ENCODE data around the gene MIPOL1.
"Not testable (repeated sequence)": the region's sequence is repeated elsewhere in the genome, so short reads cannot be mapped to it uniquely, and the experiment has no call there.

Gene MIPOL1

DNA sequence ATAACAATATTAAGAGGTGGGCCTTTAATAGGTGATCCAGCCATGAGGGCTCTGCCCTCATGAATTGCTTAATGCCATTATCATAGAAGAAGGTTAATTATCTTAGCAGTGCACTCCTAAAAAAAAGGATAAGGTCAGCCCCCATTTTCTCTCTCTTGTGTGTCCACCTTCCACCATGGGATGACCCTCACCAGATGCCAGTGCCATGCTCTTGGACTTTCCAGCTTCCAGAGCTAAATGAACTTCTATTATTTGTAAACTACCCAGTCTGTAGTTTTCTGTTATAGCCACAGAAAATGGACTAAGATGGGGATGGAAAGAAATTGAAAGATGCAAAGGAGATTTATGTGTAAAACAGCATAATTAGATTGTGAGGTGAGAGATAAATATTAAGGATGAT is 271.9 kb downstream of the MIPOL1 start:
- no peak for DNase-seq

DNA sequence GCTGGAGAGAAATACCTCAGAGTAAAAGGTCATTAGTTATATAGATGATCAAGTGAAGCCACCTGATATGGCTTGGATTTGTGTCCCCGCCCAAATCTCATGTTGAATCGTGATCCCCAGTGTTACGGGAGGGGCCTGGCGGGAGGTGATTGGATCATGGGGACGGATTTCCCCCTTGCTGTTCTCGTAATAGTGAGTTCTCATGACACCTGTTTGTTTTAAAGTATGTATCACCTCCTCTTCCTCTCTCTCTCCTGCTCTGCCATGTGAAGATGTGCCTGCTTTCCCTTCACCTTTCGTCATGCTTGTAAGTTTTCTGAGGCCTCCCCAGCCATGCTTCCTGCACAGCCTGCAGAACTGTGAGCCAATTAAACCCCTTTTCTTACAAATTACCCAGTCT is 272.5 kb downstream of the MIPOL1 start:
- no peak for DNase-seq

DNA sequence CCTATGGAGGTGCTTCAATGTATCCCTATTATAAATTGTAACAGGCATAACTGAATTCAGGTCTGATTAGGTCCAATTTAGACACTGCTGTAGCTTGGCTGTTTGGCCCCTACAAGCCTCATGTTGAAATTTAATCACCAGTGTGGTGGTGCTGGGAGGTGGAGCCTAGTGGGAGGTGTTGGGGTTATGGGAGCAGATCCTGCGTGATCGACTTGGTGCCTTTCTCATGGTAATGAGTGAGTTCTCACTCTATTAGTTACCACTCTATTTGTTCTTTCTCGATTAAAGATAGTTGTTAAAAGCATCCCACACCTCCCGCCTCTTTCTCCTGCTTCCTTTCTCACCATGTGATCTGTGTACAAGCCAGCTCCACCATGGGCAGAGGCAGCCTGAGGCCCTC is 275.2 kb downstream of the MIPOL1 start:
- no peak for DNase-seq

DNA sequence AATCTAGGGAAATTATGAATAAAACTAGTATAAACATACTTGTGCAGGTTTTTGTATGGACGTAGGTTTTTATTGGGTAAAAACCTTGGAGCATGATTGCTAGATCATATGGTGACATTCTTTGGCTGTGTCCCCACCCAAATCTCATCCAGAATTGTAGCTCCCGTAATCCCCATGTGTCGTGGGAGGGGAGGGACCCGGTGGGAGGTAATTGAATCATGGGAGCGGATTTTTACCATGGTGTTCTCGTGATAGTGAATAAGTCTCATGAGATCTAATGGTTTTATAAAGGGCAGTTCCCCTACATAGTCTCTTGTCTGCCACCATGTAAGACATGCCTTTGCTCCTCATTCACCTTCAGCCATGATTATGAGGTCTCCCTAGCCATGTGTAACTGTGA is 276.5 kb downstream of the MIPOL1 start:
- no peak for DNase-seq

DNA sequence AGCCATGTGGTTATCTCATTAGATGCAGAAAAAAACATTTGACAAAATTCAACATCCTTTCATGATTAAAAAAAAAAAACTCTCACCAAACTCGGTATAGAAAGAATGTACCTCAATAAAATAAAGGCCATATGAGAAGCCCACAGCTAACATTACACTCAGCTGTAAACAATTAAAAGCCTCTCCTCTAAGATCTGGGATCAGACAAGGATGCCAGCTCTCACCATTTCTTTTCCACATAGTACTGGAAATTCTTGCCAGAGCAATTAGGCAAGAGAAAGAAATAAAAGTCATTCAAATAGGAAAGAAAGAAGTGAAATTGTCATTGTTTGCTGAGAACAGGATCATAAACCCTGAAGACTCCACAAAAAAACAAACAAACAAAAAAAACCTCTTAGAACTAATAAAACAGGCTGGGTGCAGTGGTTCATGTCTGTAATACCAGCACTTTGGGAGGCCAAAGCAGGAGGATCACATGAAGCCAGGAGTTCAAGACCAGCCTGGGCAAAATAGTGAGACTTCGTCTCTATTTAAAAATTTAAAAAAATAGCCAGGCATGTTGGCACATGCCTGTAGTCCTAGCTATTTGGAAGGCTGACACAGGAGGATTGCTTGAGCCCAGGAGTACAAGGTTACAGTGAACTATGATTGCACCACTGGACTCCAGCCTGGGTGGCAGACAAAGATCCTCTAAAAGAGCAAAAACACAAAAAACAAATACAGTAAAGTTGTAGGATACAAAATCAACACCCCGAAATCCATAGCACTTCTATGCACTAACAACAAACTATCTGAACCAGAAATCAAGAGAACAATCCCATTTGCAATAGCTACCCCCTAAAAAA is 282.9 kb downstream of the MIPOL1 start:
- no peak for DNase-seq

DNA sequence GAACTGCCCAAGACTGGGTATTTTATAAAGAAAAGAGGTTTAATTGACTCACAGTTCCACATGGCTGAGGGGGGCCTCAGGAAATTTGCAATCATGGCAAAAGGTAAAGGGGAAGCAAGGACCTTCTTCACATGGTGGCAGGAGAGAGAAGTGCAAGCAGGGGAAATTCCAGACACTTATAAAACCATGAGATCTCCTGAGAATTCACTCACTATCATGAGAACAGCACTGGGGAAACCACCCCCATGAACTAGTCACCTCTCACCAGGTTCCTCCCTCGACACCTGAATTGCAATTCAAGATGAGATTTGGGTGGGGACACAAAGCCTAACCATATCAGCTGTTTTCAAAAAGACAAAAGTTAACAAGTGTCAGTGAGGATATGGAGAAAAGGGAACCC is 284.7 kb downstream of the MIPOL1 start:
- no peak for DNase-seq

DNA sequence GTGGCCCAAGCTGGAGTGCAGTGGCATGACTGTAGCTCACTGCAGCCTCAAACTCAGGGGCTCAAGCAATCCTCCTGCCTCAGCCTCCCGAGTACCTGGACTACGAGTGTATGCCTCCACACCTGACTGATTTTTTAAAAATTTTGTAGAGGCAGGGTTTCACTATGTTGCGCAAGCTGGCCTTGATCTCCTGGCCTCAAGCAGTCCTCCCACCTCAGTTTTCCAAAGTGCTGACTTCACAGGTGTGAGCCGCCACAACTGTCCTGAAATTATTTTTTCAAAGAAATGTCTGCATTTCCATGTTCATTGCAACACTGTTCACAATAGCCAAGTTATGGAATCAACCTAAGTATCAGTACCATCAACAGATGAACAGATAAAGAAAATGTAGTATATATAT is 285.9 kb downstream of the MIPOL1 start:
- no peak for DNase-seq

DNA sequence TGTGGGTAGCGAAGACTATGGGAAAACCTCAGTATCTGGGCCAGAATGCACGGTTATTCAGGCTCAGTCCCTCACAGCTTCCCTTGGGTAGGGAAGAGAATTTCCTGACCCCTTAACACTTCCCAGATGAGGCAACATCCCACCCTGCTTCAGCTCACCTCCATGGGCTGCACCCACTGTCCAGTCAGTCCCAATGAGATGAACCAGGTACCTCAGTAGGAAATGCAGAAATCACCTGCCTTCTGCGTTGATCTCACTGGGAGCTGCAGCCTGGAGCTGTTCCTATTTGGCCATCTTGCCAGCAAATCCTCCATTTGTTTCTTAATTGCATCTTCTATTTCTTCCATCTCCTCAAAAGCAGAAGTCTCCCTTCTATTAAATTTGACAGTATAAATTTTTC is 292.9 kb downstream of the MIPOL1 start:
- DNase-seq, result no peak

DNA sequence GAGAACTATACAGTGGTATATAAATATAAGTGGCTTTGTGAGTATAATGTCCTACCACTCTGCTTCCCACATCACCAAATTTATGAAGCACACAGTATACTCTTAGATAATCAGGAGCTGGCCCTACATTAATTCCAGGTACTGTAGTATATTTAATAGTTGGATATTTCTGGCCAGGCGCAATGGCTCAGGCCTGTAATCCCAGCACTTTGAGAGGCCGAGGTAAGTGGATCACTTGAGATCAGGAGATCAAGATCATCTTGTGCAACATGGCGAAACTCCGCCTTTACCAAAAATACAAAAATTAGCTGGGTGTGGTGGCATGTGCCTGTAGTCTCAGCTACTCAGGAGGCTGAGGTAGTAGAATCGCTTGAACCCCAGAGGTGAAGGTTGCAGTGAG is 293.3 kb downstream of the MIPOL1 start:
- DNase-seq, result no peak

DNA sequence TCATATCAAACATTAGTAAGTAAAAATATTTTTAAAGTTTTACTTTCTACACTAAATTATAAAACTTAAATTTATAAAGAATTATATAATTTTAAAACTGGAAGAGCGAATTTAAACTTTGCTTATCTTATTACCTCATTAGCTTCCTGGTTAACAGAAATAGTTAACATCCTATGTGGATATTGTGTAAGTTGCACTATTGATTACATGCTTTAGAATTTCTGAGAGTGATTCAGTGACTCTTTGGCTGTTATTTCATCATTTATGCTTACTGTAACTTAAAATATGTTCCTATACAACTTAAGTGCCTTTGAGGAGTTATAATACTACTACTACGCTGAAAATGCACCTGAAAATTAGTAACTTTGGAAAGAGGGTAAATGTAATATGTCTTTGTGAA is 295.9 kb downstream of the MIPOL1 start:
- no peak for DNase-seq

DNA sequence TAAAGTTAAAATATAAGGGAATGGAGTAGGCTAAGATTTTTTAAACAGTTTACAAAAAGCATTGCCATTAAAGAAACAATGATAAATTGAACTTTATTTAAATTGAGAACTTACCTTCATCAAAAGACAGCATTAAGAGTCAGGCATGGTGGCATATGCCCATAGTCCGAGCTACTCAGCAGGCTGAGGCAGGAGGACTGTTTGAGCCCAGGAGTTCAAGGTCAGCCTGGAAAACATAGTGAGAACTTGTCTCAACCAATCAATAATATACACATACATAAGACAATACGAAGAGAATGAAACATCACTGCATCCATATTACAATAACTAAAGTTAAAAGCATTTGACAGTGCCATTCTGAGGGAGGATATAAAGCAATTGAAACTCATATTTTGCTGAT is 299.7 kb downstream of the MIPOL1 start:
- no peak for DNase-seq

DNA sequence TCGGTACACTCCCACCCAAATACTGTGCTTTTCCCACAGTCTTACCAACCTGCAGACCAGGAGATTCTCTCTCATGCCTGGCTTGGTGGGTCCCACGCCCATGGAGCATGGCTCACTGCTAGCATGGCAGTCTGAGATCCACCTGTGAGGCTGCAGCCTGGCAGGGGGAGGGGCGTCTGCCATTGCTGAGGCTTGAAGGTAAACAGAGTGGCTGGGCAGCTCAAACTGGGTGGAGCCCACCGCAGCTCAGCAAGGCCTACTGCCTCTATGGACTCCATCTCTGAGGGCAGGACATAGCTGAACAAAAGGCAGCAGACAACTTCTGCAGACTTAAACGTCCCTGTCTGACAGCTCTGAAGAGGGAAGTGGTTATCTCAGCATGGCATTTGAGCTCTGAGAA is 304.1 kb downstream of the MIPOL1 start:
- DNase-seq, result no peak

DNA sequence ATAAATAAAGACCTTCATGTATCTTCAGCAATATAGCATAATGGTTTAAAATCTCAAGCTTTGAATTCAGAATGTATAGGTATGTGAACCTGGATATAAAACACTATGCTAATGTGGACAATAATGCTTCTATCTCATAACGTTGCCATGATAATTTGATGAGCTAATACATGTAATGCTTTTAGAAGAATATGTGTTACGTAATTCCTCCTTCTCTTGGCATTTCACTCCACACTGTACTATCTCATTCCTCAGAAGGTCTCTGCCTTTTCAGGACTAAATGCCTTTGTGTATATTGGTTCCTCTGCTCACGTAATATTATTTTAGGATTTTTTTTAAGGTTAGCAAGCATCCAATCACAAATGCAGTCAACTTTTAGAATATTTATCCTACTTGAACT is 310.8 kb downstream of the MIPOL1 start:
- DNase-seq, result no peak

DNA sequence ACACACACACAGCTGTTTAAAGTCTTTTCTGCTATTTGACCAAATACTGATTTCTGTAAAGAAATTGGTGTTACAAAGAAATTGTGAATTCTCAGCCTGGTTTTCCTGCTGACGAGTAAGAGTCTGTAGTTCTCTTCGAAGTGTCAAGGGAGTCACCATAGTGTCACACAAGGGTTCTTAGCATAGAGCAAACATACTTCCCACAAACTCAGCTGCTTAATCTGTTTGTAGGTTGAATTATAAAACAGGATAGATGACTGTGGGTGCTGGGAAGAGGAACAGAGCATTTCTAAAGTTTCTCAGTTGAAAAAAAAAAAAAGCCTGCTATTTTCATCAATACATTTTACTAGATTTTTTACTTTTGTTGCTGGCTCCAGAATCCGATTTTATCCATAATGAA is 314.4 kb downstream of the MIPOL1 start:
- DNase-seq, result no peak

DNA sequence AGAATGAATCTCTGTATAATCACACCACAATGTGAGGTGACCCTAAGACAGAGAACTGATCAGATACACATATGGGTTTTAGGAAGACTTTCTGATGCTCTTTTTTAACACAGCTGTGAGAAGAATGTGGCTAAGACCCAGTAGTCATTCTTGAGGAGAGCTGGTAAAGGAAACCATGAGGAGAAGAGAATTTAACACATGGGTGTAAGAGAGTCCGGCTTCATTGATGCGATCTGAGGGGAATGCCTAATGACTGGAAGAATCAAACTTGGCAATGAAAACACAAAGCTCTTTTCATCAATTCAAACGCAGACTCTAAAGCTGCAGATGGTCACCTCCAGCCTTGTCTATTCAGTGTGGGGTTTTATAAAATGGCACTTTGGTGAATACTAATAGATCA is 318.0 kb downstream of the MIPOL1 start:
- DNase-seq, result no peak

DNA sequence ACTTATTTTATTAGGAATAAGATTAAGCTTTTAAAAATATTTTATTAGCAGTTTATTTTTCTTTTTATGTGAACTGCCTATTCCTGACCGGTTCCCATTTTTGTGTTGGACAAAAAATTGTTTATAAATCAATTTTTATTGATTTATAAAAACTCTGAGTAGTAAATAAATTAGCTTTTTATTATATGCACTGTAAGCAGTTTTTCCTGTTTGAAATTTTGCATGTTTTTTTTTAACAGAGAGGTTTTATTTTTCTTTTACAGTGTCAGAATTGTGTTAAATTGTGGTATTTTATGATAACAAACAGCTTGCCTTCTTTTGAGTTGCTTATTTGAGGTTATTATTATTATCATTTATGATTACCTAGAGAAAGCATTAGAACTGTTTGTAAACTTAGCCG is 329.3 kb downstream of the MIPOL1 start:
- DNase-seq, result no peak

DNA sequence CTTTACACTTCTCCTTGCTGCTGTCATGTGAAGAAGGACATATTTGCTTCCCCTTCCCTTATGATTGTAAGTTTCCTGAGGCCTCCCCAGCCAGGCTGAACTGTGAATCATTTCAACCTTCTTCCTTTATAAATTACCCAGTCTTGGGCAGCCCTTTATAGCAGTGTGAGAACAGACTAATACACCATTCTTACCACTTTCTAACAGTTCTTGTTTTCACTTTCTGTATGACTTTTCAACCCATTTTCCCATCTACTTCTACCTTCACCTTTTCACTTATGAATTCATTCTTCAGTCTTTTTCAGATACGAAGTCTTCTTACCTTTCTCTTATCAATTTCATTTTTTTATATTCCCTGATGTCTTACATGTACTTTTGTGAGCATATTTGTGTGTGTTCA is 342.3 kb downstream of the MIPOL1 start:
- no peak for DNase-seq

DNA sequence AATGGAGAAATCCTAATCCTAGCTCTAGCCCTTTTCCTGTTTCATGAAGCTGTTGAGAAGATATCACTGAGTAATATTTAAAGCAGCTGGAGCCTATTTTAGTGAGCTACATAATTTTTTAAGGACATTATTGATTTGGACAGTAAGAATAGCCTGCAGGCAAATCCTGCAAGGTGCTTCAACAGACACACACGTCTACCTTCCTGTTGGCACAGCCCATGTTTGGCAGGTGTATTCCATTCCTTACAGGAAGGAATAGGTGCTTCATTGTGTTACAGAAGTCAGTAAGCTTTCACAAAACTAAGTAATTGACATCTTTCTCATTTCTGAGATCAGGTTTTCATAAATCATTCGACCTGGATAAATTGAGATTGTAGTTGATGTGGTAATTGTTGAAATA is 346.7 kb downstream of the MIPOL1 start:
- no peak for DNase-seq

DNA sequence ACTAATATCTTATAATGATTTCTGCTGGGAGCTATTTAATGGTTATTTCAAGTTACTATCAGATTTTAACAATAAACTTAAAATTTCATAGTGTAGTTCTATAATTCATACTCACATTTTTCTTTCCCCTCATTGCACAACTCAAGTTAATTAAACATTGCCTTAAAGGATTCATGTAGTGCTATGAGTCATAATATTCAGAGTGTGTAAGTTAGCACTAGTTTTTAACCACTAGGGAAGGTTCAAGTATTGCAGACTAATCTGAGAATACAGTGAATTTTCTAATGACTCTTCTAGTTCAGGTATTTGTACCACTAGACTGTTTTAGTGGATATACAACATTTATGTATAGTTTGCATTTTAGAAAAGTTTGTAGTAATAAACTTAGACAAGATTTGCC is 347.4 kb downstream of the MIPOL1 start:
- DNase-seq, result no peak

DNA sequence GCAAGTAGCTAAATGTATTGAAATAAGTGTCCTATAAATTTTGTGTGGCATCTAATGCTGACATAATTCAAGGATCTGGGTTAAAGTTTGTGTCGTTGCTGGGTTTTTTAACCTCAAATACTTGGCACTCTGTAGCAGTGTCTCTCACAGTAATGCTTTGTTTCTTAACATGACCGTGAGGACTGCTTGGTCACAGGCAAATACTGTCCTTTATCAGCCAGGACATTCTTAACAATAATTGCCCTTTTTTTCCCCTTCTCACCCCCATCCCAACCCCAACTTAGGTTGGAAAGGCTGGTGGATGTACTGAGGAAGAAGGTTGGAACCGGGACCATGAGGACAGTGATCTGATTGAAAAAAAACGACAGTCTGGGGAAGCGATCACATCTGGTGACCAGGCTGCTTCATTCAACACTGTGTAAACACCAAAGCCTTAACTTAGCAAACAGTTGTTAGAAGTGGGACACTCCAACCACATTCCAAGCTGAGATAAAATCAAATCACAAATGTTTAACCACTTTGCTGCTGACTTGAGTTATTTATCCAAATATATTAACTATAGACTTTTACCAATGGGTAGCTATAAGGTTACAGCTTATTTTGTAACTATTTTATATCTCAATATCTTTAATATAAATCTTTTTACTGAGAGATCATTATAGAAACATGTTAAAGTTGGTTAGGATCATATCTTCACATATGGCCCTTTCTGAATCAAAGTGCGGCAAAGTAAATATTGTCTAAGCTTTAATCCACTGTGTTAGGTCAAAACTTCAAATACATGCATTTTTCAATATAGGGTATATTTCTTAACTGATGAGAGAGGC is 349.1 kb downstream of the MIPOL1 start:
- DNase-seq, result no peak

DNA sequence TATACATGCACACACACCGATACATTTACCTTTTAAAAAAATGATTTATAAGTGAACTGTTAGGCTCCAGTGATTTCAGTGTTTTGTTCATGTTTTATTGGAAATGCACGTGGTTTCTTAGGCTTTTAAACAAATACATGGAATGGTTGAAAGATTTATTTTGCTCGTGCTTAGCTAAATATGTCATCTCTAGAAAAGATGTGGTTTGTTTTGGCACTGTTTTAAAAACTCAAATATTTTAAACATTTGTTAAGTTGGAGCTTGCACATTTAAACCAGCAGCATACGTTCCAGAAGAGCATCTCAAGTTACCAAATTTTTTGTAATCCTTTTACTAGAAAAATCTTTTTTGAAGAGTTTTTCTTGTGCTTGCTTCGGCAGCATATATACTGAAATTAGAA is 352.8 kb downstream of the MIPOL1 start:
- no peak for DNase-seq

DNA sequence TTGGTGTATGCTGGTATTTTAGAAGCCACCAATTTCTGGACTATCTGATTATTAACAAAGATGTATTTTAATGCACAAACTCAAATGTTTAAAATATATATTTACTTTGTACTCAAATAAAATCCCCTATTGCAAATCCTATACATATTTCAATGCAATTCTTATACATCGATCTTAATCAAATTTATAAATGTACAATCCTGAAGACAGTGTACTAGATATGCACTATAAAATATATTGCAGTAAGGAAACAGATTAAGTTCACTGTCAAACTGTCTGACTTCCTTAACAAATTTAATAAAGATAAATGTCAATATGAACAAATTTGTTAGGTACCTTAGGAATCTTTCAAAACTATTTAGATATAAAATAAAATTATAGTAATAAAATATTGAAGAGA is 353.4 kb downstream of the MIPOL1 start:
- DNase-seq, result no peak

DNA sequence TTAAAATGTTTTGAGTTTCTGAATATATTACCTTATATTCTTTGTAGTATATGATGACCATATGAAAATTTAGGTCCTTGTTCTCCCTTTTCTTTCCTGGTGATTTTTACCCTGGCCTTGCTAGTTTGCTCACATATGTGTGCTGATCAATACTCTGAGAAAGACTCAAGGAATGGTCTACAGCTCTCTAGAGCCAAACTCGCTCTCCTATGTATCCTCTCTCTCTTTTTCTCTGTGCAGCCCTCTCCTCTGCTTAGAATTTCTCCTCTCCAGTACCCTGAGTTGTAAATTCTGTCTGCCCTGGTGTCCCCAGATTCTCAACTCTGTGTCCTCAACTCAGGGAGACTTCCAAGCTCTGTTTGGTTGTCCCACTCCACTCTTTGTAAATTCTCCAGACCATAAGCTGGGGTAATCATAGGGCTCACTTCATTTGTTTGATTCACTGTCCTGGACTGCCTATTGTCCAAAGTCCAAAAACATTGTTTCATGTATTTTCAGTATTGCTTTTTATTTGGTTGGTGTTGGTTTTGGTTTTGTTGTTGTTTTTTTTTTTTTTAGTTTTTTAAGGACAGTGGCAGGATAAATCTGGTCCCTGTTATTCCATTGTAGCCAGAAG is 356.3 kb downstream of the MIPOL1 start:
- no peak for DNase-seq

DNA sequence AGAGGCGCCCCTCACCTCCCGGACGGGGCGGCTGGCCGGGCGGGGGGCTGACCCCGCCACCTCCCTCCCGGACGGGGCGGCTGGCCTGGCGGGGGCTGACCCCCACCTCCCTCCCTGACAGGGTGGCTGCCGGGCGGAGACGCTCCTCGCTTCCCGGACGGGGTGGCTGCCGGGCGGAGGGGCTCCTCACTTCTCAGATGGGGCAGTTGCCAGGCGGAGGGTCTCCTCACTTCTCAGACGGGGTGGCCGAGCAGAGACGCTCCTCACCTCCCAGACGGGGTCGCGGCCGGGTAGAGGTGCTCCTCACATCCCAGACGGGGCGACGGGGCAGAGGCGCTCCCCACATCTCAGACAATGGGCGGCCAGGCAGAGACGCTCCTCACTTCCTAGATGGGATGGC is 357.9 kb downstream of the MIPOL1 start:
- not testable (repeated sequence) for DNase-seq
